ENCODE results near the gene CCDC30.

DNA sequence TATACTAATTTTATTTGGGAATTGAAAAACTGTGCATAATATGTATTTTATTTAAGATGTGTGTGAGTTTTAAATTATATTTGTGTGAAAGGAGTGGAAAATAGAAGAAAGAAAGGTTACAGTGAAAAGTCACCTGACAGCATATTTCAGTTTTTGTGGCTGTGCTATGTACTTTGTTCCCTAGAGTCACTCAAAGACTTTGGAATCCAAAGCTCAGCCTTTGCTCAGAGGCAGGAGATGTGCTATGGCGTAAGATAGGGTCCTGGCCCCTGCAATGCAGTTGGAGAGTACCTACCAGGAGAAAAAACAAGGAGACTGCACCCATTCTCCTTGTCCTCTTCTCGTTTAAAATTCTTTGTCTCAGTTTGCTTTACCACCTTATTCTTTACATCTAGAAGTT, 2.9 kb downstream of the CCDC30 start:
- no peak for TF ChIP-seq CTCF (IDR thresholded peaks at IDR 0.05)
- no peak for TF ChIP-seq POLR2A (IDR thresholded peaks at IDR 0.05)

Measured in upper lobe of left lung (tissue), 4 donors.